ENCODE results near the gene WNT3A. TPM values are rescaled to one million over a fixed set of nuclear protein-coding genes. Genes with fewer than 3 reads are reported as not detected.
A peak's percentile ranks its signal among the peaks of the same experiment; 100 is the strongest.

WNT3A gene
- total RNA-seq, 3 donors from 2014 or later = 0.29 TPM; not detected in 2

GRCh38 chr1:228036701-228037231 lies 30.0 kb downstream of the WNT3A start:
- Histone ChIP-seq H3K27ac (no peak overlapping the region), H3K4me3 (no peak overlapping the region), H3K36me3 (no peaks in the 10 kb centered on the region), H3K9me3 (no peaks in the 10 kb centered on the region), H3K27me3 (peaks cover 0 to 31% of the 10 kb centered on the region in 2 donors), H3K4me1 (no peaks in the 10 kb centered on the region)
- peak in 1 of 2 donors; percentile 33 for DNase-seq (ENCODE audit: low spot score in 2 of 2)
- intact Hi-C loops (cut with DNase I; ENCODE audit: low total_unique reads) = no loop called here
- no peak for TF ChIP-seq CTCF (IDR thresholded peaks at IDR 0.05)
- no peak for TF ChIP-seq POLR2AphosphoS5 (IDR thresholded peaks at IDR 0.05)
- TF ChIP-seq POLR2A (IDR thresholded peaks at IDR 0.05) = no peak

- no peaks in the 10 kb centered on the region for H3K9me3 ChIP-seq
- intact Hi-C loops (cut with DNase I; ENCODE audit: low total_unique reads) = no loop called here
- no peaks in the 10 kb centered on the region for H3K4me1 ChIP-seq
- no peak overlapping the region for H3K27ac ChIP-seq
- TF ChIP-seq POLR2A (IDR thresholded peaks at IDR 0.05) (no peak), CTCF (IDR thresholded peaks at IDR 0.05) (no peak)
- peak in 1 of 2 donors; percentile 50 for DNase-seq (ENCODE audit: low spot score in 2 of 2)
- H3K36me3 ChIP-seq = no peaks in the 10 kb centered on the region
- H3K4me3 ChIP-seq = peak overlapping the region in 2 of 3 donors; percentile 43 to 49
- peaks cover 0 to 31% of the 10 kb centered on the region in 2 donors for H3K27me3 ChIP-seq
Observed at GRCh38 chr1:228037401-228038386, 30.9 kb downstream of the WNT3A start.

GRCh38 chr1:228038387-228039005 lies 31.7 kb downstream of the WNT3A start:
- Histone ChIP-seq H3K4me1 (no peaks in the 10 kb centered on the region), H3K4me3 (peak overlapping the region in 1 of 3 donors; percentile 49), H3K36me3 (no peaks in the 10 kb centered on the region), H3K27ac (no peak overlapping the region), H3K9me3 (no peaks in the 10 kb centered on the region), H3K27me3 (peaks cover 0 to 31% of the 10 kb centered on the region in 2 donors)
- peak in 1 of 2 donors; percentile 38 for DNase-seq (ENCODE audit: low spot score in 2 of 2)
- TF ChIP-seq CTCF (IDR thresholded peaks at IDR 0.05) (no peak), POLR2A (IDR thresholded peaks at IDR 0.05) (no peak), POLR2AphosphoS5 (IDR thresholded peaks at IDR 0.05) (no peak)
- intact Hi-C loops (cut with DNase I; ENCODE audit: low total_unique reads) = no loop called here

GRCh38 chr1:228039006-228039903 lies 32.5 kb downstream of the WNT3A start:
- Histone ChIP-seq H3K27me3 (peaks cover 0 to 31% of the 10 kb centered on the region in 2 donors), H3K9me3 (no peaks in the 10 kb centered on the region), H3K4me1 (no peaks in the 10 kb centered on the region), H3K27ac (no peak overlapping the region), H3K4me3 (no peak overlapping the region), H3K36me3 (no peaks in the 10 kb centered on the region)
- DNase-seq (ENCODE audit: low spot score in 2 of 2) = peak in 1 of 2 donors; percentile 30
- TF ChIP-seq CTCF (IDR thresholded peaks at IDR 0.05) = no peak
- no peak for TF ChIP-seq POLR2A (IDR thresholded peaks at IDR 0.05)
- TF ChIP-seq POLR2AphosphoS5 (IDR thresholded peaks at IDR 0.05) = no peak
- intact Hi-C loops (cut with DNase I; ENCODE audit: low total_unique reads) = no loop called here

Data from breast epithelium (tissue), 4 donors.